B cell (primary cell): Measurements from ENCODE around the gene MAB21L2. TPM values are rescaled to one million over a fixed set of nuclear protein-coding genes. Genes with fewer than 3 reads are reported as not detected.

Source experiments
- ATAC-seq: fragments of 200-7000 bp; cut with Tn5 transposase; one replicate; pipeline ENCODE4 v1.10.0; 2021; ENCODE audit warnings: low read depth, mild to moderate bottlenecking, moderate number of reproducible peaks, moderate library complexity
- CTCF ChIA-PET: fragments of 350-600 bp; sonication (Branson Sonifier 250); formaldehyde crosslinking; loops from one replicate; lab custom pipeline; 2021; ENCODE audit warnings: antibody characterized with exemption, inconsistent platforms; lab: Charles Lee
- POLR2A ChIA-PET: fragments of 350-600 bp; sonication (Branson Sonifier 250); formaldehyde crosslinking; loops from one replicate; lab custom pipeline; 2021; ENCODE audit warnings: antibody characterized with exemption; lab: Charles Lee
- DNase-seq: peaks from one replicate; pipeline ENCODE4 v3.0.0; 2013
- H2AFZ ChIP-seq: 2 replicates; pipeline ENCODE4 v1.6.1; 2012; ENCODE audit warnings: mild to moderate bottlenecking, low read depth, low read length; ENCODE audit not compliant: insufficient read depth, poor library complexity, severe bottlenecking
- H3K27ac ChIP-seq, 2 donors: 1 replicate in 1 of 2; 2 replicates in 1 of 2; pipeline ENCODE4 v1.5.1; 2012 to 2013; ENCODE audit warnings: low read length in 2 of 2, mild to moderate bottlenecking in 2 of 2, moderate library complexity in 1 of 2
- H3K27me3 ChIP-seq, 4 experiments: fragments of 200-600 bp in 1 of 4; sonication (generic) in 1 of 4; replicated peaks in 1 of 4; 1 replicate in 2 of 4; 2 replicates in 2 of 4; pipeline versions ENCODE4 v1.6.1 to v1.7.0; 2013 to 2016; ENCODE audit warnings: low read length in 3 of 4, mild to moderate bottlenecking in 2 of 4, mixed read lengths in 1 of 4, moderate library complexity in 1 of 4; ENCODE audit not compliant: insufficient read depth in 4 of 4, control insufficient read depth in 3 of 4; ENCODE audit errors: control extremely low read depth in 1 of 4
- H3K36me3 ChIP-seq, 2 experiments: replicated peaks in 1 of 2; 1 replicate in 1 of 2; 2 replicates in 1 of 2; pipeline versions ENCODE4 v1.6.1 to v1.7.1; 2013; ENCODE audit warnings: low read length in 1 of 2; ENCODE audit not compliant: insufficient read depth in 2 of 2, control insufficient read depth in 1 of 2; ENCODE audit errors: control extremely low read depth in 1 of 2, extremely low read depth in 1 of 2
- H3K4me1 ChIP-seq, 2 donors: fragments of 200-600 bp in 1 of 2; sonication (generic) in 1 of 2; 1 replicate in 1 of 2; 2 replicates in 1 of 2; pipeline versions ENCODE4 v1.5.1 to v1.6.1; 2013 to 2017; ENCODE audit warnings: low read length in 2 of 2; ENCODE audit not compliant: control insufficient read depth in 2 of 2, insufficient read depth in 2 of 2
- H3K4me2 ChIP-seq: replicated peaks from 2 replicates; pipeline ENCODE3; 2012; ENCODE audit warnings: mild to moderate bottlenecking, low read depth, low read length; ENCODE audit not compliant: poor library complexity, severe bottlenecking
- H3K4me3 ChIP-seq, 5 experiments: fragments of 200-600 bp in 1 of 5; sonication (generic) in 1 of 5; 1 replicate in 3 of 5; 2 replicates in 2 of 5; pipeline versions ENCODE4 v1.5.1 to v1.7.0; 2011 to 2016; ENCODE audit warnings: low read length in 4 of 5, mild to moderate bottlenecking in 4 of 5, low read depth in 2 of 5, control low read depth in 1 of 5, moderate library complexity in 1 of 5; ENCODE audit not compliant: insufficient read depth in 1 of 5; ENCODE audit errors: control extremely low read depth in 1 of 5, extremely low read depth in 1 of 5
- H3K79me2 ChIP-seq: fragments of 200-600 bp; sonication (generic); one replicate; pipeline ENCODE4 v1.6.0; 2016; ENCODE audit warnings: low read length; ENCODE audit not compliant: control insufficient read depth, insufficient read depth
- H3K9ac ChIP-seq: fragments of 200-600 bp; sonication (generic); 2 replicates; pipeline ENCODE4 v1.6.1; 2017; ENCODE audit warnings: mild to moderate bottlenecking, low read length, moderate library complexity
- H3K9me3 ChIP-seq, 3 donors: one replicate each; pipeline versions ENCODE4 v1.6.1 to v1.7.1; 2013; ENCODE audit warnings: low read length in 2 of 3; ENCODE audit not compliant: control insufficient read depth in 2 of 3, insufficient read depth in 1 of 3; ENCODE audit errors: control extremely low read depth in 1 of 3
- H4K20me1 ChIP-seq: 2 replicates; pipeline ENCODE4 v1.6.0; 2012; ENCODE audit warnings: mild to moderate bottlenecking, low read length; ENCODE audit not compliant: insufficient read depth, control insufficient read depth, poor library complexity, severe bottlenecking
- H3K27ac Mint-ChIP-seq: one replicate; pipeline ENCODE4 v1.8.0; 2021; ENCODE audit warnings: mixed read lengths
- H3K27me3 Mint-ChIP-seq: one replicate; pipeline ENCODE4 v1.8.0; 2021; ENCODE audit warnings: mixed read lengths
- H3K4me1 Mint-ChIP-seq: one replicate; pipeline ENCODE4 v1.8.0; 2021; ENCODE audit warnings: mixed read lengths
- H3K4me3 Mint-ChIP-seq: one replicate; pipeline ENCODE4 v1.8.0; 2021; ENCODE audit warnings: mixed read lengths
- H3K9me3 Mint-ChIP-seq: one replicate; pipeline ENCODE4 v1.8.0; 2022; ENCODE audit warnings: mixed read lengths; ENCODE audit not compliant: insufficient read depth
- EZH2 ChIP-seq: IDR thresholded peaks from 2 replicates; pipeline ENCODE4 v1.6.1; 2012; ENCODE audit warnings: borderline replicate concordance, low read depth, mild to moderate bottlenecking, moderate library complexity, low read length; ENCODE audit not compliant: insufficient read depth, poor library complexity, severe bottlenecking
- WGBS: methylation state at CpG from one replicate; pipeline ENCODE4 v1.1.5; 2013; ENCODE audit warnings: missing lambda C conversion rate; ENCODE audit not compliant: insufficient coverage; 5-methylcytosine and 5-hydroxymethylcytosine counted together
- intact Hi-C: fragments of 100-400 bp; cut with micrococcal nuclease; formaldehyde crosslinking; loops from one replicate; pipeline ENCODE4 v1.10.0; 2022
- polyA plus RNA-seq: library from polyadenylated mRNA; depleted of rRNA; stranded (reverse); fragments of >200 nt; gene quantifications from 2 replicates; pipeline ENCODE4 v1.2.3, GENCODE V29; 2012
- total RNA-seq, 2 donors: library from RNA; stranded (reverse); fragments of 120-200 nt in 1 of 2; gene quantifications; 1 replicate in 1 of 2; 2 replicates in 1 of 2; pipeline versions ENCODE4 v1.2.3 to v1.2.4, GENCODE V29; 2013 to 2022
- TF ChIP-seq, protein P1 (sequence below): fragments of 200-600 bp; IDR thresholded peaks from one replicate; pipeline ENCODE4 v1.8.0; 2022; ENCODE audit warnings: antibody characterized with exemption, mild to moderate bottlenecking

Gene MAB21L2
- total and polyA plus RNA-seq, 2 donors (not counting 1 experiment from before 2014, with no cell fraction given) = not detected

DNA sequence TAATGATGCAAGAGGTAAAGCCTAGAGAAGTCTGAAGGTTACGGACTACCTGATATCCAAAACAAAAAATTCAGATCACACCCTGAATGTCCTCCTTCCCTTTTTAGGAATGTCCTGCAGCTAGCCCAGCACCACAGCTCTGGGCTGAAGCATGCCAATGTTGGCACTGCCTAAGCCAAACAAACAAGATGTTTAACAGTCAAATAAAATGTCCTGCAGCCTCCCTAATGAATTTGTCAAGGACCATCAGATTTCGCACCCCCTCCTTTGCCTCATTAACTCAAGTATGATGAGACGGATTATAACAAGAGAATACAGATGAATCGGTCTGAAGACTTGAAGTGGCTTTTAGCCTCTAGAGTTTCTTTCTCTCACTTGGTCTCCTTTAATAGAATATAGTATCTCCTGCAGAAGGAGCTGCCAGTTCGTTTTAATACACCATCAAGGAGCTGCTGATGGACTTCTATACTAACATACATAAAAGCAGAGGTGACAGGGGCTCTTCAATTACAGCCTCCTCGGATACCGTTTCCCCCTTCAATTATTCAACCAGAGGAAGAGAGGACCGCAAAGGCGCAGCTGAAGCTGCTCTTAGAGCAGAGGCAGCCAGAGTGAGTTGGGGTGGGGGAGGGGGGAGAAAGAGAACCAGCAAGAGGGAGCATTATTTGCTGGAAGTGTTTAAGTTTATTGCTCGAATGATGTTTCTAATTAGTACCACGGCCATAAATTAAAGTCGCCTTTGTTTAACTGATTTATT, 3.0 kb upstream of the MAB21L2 start:
- Mint-ChIP-seq H3K27ac (no peak overlapping the region), H3K27me3 (no peaks in the 10 kb centered on the region), H3K9me3 (no peaks in the 10 kb centered on the region), H3K4me3 (no peak overlapping the region), H3K4me1 (no peaks in the 10 kb centered on the region)
- no peak overlapping the region for H3K4me2 ChIP-seq
- intact Hi-C loops = no loop called here
- ChIA-PET CTCF (no interaction called here), POLR2A (no interaction called here)
- H3K27me3 ChIP-seq = no peaks in the 10 kb centered on the region
- H3K9ac ChIP-seq = no peak overlapping the region
- H3K4me1 ChIP-seq = no peaks in the 10 kb centered on the region
- peaks cover 0 to 25% (median 0%) of the 10 kb centered on the region in 3 donors for H3K9me3 ChIP-seq
- DNase-seq (no peak), ATAC-seq (no peak)
- H2AFZ ChIP-seq = no peak overlapping the region
- H3K36me3 ChIP-seq = peaks cover 0 to 27% of the 10 kb centered on the region in 2 experiments
- H3K79me2 ChIP-seq = no peaks in the 10 kb centered on the region
- H3K4me3 ChIP-seq = no peak overlapping the region
- no CpG with 5 or more reads among the region's 12 CpGs for WGBS
- no peak overlapping the region for H3K27ac ChIP-seq
- no peak for TF ChIP-seq EZH2
- TF ChIP-seq, protein P1, sequence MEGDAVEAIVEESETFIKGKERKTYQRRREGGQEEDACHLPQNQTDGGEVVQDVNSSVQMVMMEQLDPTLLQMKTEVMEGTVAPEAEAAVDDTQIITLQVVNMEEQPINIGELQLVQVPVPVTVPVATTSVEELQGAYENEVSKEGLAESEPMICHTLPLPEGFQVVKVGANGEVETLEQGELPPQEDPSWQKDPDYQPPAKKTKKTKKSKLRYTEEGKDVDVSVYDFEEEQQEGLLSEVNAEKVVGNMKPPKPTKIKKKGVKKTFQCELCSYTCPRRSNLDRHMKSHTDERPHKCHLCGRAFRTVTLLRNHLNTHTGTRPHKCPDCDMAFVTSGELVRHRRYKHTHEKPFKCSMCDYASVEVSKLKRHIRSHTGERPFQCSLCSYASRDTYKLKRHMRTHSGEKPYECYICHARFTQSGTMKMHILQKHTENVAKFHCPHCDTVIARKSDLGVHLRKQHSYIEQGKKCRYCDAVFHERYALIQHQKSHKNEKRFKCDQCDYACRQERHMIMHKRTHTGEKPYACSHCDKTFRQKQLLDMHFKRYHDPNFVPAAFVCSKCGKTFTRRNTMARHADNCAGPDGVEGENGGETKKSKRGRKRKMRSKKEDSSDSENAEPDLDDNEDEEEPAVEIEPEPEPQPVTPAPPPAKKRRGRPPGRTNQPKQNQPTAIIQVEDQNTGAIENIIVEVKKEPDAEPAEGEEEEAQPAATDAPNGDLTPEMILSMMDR = no peak
- H4K20me1 ChIP-seq = no peaks in the 10 kb centered on the region

DNA sequence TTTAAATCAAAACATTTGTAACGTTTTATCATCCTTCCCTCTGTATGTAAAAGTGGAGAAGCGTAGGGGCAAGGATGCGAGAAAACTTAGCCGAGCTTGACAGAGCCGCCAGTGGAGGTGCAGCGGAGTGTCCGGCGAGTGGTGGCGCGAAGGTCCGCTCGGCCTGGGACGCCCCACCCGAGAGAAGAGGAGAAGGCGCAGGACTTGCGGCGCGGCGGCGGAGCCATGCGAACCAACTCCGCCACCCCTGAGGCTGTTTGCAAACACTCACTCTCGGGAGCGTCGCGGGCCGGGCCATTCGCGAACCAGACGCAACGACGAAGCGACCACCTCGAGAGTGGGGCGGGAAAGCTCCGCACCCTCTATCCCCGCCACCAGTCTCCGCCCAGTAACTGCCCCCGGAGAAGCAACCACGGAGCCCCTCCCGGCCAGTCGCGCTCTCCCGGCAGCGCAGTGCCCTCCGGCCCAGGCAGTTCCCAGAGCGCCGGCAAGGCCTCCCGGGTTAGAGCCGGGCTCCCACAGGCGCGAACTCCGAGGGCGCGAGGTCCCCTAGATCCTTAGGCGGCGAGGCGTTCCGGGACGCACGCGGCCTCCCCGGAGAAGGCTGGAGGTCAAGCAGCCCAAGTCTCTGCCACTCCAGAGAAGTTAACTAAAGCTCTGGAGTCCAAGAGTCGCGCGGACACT, 2.3 kb upstream of the MAB21L2 start:
- CTCF ChIA-PET = no interaction called here
- no peak overlapping the region for H3K4me3 ChIP-seq

More for the DNA sequence above, 2.3 kb upstream of the MAB21L2 start:
- H3K27ac Mint-ChIP-seq = no peak overlapping the region
- intact Hi-C loops = no loop called here
- no peak for ATAC-seq
- TF ChIP-seq EZH2 = no peak
- TF ChIP-seq, protein P1 = no peak
- no peak overlapping the region for H2AFZ ChIP-seq
- H3K79me2 ChIP-seq = no peaks in the 10 kb centered on the region
- H3K27ac ChIP-seq = no peak overlapping the region
- no peaks in the 10 kb centered on the region for H3K4me1 Mint-ChIP-seq
- H3K4me1 ChIP-seq = no peaks in the 10 kb centered on the region
- no peak overlapping the region for H3K4me2 ChIP-seq
- WGBS = 98% methylated on average over 54 of the region's 66 CpGs
- H4K20me1 ChIP-seq = no peaks in the 10 kb centered on the region
- POLR2A ChIA-PET = no interaction called here
- no peaks in the 10 kb centered on the region for H3K27me3 ChIP-seq
- peaks cover 0 to 26% (median 0%) of the 10 kb centered on the region in 3 donors for H3K9me3 ChIP-seq
- peaks cover 0 to 34% of the 10 kb centered on the region in 2 experiments for H3K36me3 ChIP-seq
- no peak for DNase-seq
- no peaks in the 10 kb centered on the region for H3K27me3 Mint-ChIP-seq
- H3K9ac ChIP-seq = no peak overlapping the region
- H3K9me3 Mint-ChIP-seq = no peaks in the 10 kb centered on the region
- H3K4me3 Mint-ChIP-seq = no peak overlapping the region
